SIG-M5 (cell line): ENCODE results near the gene TBXAS1.
A peak's percentile ranks its signal among the peaks of the same experiment; 100 is the strongest.
"Not testable (repeated sequence)": the region's sequence is repeated elsewhere in the genome, so short reads cannot be mapped to it uniquely, and the experiment has no call there.

Experiments
- DNase-seq: peaks from one replicate; lab custom pipeline; 2025; lab: John Stamatoyannopoulos, UW

The TBXAS1 gene

DNA sequence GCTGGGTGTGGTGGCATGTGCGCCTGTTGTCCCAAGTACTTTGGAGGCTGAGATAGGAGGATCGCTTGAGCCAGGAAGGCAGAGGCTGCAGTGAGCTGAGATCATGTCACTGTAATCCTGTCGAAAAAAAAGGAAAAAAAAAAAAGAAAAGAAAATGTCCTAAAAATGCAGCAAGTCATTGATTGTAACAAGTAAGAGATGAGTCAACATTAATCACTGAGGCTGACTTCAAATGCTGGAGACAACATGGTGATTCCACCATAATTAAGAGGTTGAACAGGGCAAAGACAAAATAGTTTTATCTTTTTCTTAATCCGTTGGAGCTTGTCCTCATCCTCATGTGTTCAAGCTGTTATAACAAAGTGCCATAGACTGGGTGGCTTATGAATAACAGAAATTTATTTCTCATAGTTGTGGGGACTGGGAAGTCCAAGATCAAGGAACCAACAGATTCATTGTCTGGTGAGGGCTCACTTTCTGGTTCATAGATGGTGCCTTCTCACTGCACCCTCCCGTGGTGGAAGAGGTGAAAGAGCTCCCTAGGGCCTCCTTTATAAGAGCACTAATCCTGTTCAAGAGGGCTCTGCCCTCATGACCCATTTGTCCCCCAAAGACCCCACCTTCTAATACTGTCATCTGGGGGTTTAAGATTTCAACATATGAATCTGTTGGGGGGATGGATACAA lies 60.3 kb downstream of the TBXAS1 start:
- DNase-seq: no peak

DNA sequence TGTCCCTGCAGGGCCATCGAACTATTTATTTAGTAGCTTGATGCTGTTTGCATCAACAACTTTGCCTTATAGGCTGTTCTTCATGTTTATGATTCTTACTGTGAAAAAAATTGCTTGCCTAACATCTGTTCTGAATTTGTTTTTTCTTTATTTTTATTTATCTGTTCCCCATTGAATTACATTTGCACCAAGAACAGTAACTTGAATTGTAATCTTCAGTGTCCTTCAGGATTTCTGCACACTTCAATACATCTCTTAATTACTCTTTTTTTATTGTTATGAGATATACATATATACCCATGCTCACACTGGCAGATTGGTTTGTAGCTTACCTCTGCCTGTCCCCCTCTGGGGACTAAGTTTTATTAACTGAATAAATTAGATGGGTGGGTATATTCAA lies 64.4 kb downstream of the TBXAS1 start:
- DNase-seq: no peak

DNA sequence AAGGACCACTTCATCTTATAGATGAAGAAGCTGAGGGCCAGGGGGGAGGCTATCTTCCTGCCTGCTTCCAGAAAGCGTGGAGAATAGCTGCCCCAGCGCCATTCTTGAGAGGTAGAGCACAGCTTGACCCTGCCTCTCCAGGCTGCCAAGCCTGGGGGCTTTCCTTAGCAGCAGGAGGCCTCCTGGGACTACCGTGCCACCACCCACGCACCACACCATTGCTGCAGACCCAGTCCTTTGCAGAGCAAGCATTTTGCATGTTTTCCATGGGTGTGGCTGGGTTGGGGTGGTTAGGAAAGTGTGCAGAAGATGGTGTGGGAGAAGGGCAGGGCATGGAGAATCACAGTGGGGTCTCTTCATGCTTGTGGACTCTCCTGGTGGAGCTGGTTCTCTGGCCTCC lies 64.9 kb downstream of the TBXAS1 start:
- no peak for DNase-seq

DNA sequence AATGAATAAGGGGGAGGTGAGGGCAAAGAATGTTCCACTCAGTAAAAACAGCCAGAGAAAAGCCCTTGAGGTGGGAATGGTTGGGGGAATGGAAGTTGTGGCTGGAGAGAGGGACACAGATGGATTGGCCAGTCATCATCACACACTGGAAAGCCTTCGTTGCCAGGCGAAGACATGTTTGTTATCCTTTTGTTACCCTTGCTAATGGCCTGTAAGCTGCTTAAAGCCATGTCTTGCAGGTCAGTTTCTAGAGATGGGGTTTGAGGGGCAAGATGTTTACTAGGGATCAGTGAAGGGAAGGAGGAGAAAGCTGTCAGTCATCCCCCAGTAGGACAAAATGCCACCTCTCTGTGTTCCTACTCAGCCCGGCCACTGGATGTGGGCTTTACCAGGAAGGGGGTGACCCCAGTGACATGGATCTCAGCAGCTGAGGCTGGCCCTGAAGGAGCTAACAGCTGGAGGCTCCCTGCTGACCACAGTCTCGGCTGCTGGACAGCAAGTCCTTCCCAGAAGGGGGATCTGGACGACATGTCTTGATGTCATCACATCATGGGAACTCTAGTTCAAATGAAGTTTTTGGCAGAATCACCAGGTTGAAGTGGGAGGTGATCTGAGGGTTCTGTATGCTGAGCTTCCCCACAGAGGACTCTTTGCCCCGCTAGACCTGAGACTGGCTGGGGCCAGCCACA lies 66.2 kb downstream of the TBXAS1 start:
- no peak for DNase-seq

DNA sequence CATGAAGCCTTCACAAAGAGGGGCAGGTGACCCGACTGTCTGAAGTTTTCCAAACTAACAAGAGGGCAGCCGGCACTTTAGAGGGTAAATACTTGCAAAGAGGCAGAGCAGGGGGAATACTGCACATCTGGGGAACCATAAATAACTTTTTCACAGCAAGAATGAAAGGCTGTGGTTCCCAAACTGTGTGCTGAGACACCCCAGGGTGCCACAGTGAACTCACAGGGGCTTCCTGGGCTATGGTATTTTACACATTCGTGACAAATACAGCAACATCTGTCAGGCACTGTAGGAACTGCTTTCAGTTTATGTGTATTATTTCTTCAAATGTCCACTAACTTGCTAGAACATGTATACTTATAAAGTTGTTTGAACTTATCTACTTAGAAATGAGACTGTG lies 67.2 kb downstream of the TBXAS1 start:
- no peak for DNase-seq

GRCh38 chr7:139896831-139897230 lies 67.8 kb downstream of the TBXAS1 start:
- no peak for DNase-seq

GRCh38 chr7:139897422-139898090 lies 68.5 kb downstream of the TBXAS1 start:
- no peak for DNase-seq

DNA sequence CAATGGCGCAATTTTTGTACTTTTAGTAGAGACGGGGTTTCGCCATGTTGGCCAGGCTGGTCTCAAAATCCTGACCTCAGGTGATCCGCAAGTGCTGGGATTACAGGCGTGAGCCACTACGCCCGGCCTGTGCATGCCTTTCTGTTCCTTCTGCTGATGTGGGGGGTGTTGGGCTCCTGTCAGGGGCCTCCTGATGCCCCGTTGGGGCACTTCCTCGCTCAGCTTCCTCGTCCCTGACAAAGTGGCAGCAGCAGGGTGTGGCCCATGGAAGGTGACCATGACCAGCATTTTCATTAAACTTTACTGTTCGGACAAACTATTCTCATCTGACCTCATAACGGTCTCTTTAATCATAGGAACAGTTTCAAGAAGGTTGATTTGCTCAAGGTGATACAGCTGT lies 69.4 kb downstream of the TBXAS1 start:
- DNase-seq: no peak

GRCh38 chr7:139899328-139899955 lies 70.4 kb downstream of the TBXAS1 start:
- no peak for DNase-seq

- DNase-seq: no peak
Observed at GRCh38 chr7:139900326-139900725, 71.3 kb downstream of the TBXAS1 start.

DNA sequence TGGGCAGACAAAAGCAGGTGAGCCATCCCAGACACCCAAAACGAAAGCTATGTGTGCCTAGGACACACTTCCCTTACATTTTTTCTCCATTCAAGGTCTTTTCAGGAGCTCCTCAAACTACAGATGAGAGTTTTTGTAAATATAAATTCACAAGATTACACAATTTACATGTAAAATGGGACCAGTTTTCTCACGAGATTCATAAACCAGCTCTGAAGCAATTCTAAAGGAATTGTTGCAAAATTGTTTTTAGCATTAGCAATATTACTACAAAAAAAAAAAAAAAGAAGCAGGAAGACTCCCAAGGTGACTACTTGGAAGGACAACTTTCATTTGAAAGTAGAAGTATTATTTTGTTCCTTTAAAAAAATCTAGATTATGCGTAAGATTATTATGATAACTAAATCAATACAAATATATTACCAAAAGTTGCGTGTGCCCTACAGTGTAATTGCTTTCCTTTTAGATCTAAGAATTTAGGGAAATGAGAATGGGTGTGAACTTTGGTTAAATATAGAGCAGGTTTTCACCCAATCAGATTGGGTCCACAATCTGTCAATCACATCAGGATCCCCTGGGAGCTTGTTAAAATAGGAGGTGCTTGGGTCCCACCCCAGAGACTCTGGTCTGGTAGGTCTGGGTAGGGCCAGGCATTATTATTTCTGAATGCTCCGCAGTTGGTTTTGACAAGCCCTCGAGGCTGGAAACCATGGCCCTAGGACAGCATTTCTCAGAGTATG lies 72.2 kb downstream of the TBXAS1 start:
- peak; percentile 45 for DNase-seq

DNA sequence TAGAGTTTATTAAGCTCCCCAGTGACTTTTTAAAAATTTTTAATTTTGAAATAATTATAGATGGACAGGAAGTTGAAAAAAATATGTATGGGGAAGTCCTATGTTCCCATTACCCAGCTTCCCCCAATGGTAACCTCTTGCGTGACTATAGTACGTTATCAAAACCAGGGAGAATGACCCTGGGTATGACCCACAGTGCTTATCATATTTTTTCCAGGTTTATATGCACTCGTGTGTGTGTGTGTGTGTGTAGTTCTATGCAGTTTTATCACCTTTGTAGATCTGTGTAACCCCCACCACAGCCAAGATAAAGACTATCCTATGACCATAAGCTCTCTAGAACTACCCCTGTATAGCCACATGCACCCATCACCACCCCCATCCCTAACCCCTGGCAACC lies 72.8 kb downstream of the TBXAS1 start:
- no peak for DNase-seq

DNA sequence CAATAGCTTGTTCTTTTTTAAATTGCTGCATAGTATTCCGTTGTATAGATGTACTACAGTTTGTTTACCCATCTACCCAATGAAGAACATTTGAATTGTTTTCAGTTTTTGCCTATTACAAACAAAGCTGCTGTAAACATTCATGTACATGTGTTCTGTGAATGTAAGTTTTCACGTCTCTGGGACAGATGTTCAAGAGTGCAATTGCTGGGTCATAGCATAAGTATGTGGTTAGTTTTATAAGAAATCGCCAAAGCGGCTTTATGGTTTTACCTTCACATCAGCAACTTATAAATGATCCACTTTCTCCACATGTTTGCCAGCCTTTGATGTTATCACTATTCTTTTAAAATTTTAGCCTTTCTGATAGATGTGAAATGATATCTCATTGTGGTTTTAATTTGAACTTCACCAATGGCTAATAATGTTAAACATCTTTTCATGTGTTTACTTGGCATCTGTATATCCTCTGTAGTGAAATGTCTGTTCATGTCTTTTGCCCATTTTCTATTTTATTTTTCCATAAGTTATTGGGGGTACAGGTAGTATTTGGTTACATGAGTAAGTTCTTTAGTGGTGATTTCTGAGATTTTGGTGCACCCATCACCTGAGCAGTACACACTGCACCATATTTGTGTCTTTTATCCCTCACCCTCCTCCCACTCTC lies 73.5 kb downstream of the TBXAS1 start:
- DNase-seq: no peak

DNA sequence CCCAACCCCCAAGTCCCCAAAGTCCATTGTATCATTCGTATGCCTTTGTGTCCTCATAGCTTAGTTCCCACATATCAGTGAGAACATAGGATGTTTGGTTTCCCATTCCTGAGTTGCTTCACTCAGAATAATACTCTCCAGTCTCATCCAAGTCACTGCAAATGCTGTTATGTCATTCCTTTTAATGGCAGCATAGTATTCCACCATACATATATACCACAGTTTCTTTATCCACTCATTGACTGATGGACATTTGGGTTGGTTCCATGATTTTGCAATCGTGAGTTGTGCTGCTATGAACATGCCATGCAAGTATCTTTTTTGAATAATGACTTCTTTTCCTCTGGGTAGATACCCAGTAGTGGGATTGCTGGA lies 74.0 kb downstream of the TBXAS1 start:
- DNase-seq: not testable (repeated sequence)

DNA sequence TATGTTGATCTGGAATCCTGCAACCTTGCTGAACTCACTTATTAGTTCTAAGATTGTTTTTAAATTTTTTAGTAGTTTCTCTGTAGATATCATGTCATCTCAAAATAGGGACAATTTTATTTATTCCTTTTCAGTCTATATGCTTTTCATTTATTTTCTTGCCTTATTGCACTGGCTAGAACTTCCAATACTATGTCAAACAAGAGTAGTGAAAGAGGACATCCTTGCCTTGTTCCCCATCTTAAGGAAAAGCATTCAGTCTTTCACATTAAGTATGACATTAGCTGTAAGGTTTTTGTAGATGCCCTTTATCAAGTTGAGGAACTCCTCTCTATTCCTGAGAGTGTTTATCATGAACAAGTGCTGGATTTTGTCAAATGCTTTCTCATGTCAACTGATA lies 77.8 kb downstream of the TBXAS1 start:
- no peak for DNase-seq

DNA sequence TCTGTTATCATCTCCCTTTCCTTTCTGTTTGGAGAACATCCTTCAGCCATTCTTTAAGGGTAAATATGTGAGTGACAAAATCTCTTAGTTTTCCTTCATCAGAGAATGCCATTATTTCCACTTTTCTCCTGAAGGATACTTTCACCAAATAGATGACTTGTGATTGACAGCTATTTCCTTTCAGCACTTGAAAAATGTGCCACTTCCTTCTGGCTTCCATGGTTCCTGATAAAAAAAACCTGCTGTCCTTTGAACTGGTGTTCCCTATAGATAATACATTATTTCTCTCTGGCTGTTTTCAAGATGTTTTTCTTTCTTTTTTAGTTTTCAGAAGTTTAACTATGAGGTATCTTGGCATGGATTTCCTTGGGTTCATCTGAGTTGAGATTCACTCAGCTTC lies 79.7 kb downstream of the TBXAS1 start:
- DNase-seq: no peak

DNA sequence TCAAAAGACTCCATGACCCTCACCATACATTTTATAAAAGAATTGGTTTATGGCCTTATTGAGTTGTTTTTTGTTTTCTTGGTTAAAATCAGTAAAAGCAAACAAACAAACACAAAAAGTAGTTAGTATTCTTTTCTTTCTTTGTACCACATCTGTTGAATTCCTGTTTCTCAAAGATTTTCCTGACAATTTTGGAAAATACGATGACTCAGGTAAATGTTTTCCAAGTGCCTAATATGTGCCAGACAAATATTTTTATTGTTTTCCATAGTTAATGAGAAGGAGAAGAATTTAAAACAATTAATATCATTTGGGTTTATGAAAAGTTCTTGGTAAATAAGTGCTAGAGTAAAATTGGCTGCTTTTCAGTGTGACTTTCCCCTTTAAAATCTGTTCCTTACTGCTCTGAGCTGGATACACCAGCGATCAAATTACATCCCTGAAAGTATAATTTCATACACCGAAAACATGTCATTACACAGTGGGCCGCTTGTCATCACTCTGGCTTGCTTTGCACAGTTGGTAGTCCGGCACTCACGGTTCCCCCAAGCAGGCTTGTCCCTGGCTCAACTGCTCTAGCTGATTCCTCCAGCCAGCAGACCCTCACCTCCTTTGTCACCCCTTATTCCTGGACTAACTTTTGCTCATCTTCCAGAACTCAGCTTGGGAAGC lies 80.5 kb downstream of the TBXAS1 start:
- no peak for DNase-seq

- DNase-seq: no peak
Observed at GRCh38 chr7:139913021-139913844, 84.2 kb downstream of the TBXAS1 start.

- DNase-seq: no peak
Observed at GRCh38 chr7:139913845-139914135, 84.7 kb downstream of the TBXAS1 start.
